HG03135 (cell line): ENCODE measurements around the gene EIPR1.

Experiments
- ATAC-seq: cut with Tn5 transposase; IDR thresholded peaks from one replicate; pipeline ENCODE4 v1.9.1; 2021; ENCODE audit warnings: mild to moderate bottlenecking, moderate library complexity; ENCODE audit not compliant: unreplicated experiment

EIPR1 gene

DNA sequence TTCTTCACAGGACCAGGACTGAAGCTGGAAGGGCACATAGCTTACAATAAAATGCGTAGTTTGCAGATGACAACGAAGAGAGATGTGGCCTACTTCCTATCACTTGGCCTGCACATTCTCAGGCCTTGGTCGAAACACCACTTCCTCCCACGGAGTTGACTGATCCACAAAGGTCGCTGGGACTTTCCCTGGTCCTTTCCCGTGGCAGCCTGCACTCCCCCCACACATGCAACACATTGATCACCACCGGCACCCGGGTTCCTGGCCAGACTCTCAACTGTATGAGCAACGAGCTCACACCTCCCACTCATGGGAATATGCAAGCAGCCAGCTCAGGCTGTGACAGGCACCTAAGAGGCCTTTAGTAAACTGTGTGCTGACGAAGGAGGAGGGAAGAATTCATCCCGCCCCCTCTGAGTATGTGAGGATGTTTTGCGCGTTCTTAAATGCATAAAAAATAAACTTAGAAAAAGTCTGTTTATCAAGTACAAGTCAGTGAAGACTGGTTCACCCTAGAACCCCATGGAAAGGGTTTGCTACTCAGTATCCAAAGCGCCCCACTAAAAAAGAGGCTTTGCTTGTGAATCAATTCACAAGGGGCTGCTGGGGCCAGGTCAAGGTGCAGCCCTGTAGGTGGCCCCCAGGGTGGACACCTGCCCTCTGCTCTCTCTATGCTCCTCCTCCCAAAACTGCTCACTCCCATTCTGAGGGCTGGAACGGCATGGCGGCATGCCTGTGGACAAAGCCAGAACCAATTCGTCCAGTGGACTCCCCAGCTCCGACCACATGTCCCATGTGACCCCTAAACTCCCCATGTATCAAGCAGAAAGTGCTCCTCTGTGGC, 154.3 kb downstream of the EIPR1 start:
- ATAC-seq, result peak; percentile 73

DNA sequence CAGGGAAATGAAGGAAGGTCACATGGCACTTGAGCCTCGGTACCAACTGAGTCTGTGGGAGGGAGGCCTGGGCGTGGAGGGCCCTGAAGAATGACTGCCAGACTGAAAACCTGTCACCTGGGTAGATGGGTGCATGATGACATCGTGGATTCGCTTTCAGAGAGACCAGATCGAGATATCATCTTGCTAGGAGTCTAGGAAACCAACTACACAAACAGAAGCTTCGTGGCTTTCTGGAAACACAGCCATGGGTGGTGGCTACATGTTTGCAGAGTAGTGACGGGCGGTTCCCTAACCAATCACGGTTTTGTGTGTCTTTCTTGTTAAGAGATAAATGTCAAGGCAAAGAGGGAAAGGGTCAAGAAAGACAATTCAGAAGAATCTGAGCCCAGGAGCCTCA, 155.0 kb downstream of the EIPR1 start:
- ATAC-seq, result peak; percentile 63

DNA sequence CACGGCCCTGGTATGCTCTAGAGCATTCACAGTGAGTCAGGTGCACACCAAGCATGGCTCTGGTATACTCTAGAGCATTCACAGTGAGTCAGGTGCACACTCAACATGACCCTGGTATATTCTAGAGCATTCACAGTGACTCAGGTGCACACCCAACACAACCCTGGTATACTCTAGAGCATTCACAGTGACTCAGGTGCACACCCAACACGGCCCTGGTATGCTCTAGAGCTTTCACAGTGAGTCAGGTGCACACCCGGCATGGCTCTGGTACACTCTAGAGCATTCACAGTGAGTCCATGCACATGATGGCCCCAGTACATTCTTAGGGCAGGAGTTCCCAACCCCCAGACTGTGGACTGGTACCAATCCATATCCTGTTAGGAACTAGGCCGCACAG, 158.1 kb downstream of the EIPR1 start:
- ATAC-seq, result no peak

DNA sequence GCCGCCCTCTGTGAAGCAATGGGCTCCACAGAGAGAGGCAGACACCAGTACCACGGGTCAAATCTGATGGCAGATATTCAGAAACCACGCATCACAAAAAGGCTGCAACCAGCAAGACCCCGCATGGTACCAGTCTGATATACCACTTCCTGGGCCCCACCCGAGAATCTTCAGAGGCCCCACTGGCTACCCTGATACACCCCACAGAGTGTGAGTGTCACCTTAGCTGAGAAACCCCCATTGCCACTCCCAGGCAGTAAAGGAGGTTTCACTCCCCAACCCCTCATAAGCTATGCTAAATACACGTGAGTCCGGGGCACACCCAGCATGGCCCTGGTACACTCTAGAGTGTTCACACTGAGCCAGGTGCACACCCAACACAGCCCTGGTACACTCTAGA, 160.0 kb downstream of the EIPR1 start:
- ATAC-seq, result no peak

DNA sequence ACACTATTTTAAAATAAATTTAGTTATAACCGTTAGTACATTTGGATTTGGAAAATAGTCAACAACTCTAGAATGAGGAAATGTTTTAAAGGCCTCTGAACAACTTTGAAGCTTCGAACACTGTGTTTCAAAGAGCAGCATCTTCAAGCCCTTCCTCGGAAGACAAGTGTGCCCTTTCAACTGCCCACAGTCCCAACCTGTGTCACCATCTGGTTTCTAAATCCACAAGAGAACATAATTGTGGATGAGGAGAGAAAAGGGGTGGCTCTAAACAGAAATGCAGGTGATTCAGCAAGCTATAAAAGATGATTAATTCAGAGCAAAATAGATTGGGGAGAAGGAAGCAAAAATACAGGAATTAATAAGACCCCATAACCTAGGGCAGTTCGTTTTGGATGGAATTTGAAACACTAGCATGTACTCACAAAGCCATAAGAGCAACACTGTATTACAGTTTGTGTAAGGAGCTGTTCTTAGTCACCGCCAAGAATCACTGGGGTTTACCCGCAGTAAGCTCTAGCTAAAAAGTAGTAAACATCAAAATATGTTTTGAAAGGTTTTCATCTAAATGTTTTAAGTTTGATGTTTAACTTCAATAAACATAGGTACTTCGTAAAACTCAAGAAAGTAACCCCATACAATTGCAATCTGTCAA, 160.7 kb downstream of the EIPR1 start:
- ATAC-seq, result no peak

DNA sequence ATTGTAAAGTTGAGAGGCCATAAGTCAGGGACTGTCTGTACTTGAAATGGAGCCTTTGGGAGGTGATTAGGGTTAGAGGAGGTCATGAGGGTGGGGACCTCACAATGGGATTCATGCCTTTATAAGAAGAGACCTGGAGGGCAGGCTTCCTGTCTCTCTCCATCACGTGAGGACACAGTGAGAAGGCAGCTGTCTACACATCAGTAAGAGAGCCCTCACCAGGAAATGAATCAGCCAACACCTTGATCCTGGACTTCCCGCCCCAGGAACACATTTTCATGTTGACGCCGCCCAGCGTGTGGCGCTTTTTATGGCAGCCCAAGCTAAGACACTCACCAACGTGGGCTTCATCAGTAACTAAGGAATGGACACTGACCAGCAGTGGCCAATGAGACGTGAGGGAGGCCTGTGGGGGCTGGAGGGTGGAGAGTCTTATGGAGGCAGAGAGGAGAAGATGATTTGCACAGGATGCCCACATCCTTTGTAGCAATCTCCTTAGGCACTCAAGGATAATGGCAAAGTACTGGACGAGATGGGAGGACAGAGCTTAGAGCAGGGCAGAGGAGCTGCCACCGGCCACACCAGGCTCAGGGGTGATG, 162.7 kb downstream of the EIPR1 start:
- ATAC-seq, result no peak

DNA sequence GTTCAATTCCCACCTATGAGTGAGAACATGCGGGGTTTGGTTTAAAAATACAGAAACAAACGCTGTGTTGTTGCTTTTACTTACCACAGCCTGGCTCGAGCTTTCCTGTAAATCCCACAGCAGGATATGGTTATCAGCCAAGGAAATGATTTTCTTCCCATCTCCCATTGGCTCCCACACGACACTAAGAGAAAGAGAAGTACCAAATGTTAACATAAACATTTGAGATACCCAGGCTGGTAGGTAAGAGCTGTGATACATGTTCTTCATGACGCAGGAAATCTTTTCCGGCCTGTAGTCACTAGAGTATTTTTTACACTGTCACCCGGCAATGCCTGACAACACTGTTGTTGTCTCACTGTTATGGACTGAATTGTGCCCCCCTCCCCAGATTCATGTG, 163.6 kb downstream of the EIPR1 start:
- ATAC-seq, result no peak

DNA sequence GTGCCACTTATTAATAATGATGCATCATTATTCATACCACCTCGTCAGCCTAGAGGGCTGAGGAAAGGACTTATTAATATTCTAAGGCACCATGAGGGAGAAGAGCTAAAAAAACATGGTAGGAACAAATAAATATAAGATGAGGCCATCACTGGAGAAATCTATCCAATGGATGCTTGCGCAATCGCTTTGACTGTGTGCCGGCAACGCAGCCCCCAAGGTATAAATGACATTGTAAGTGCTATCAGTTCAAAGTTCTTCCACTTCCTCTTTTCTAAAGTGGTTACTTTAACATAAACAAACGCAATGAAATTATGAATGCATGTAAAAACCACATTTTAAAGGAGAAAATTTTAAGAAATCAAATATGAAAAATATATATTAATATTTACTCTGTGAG, 164.6 kb downstream of the EIPR1 start:
- ATAC-seq, result no peak

DNA sequence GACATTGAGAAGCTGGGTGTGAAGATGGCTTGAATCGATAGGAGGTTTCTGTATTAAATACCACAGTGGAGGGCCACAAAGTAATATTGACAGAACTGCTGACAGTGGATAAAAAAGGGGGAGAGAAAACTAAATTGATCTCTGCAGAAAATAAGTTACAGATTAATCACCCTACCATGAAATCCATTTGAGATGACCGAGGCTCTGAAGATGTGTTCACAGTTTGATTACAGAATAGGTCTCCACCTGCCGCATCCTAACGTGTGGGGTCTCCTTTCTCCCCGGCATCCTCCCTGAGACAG, 165.6 kb downstream of the EIPR1 start:
- no peak for ATAC-seq

DNA sequence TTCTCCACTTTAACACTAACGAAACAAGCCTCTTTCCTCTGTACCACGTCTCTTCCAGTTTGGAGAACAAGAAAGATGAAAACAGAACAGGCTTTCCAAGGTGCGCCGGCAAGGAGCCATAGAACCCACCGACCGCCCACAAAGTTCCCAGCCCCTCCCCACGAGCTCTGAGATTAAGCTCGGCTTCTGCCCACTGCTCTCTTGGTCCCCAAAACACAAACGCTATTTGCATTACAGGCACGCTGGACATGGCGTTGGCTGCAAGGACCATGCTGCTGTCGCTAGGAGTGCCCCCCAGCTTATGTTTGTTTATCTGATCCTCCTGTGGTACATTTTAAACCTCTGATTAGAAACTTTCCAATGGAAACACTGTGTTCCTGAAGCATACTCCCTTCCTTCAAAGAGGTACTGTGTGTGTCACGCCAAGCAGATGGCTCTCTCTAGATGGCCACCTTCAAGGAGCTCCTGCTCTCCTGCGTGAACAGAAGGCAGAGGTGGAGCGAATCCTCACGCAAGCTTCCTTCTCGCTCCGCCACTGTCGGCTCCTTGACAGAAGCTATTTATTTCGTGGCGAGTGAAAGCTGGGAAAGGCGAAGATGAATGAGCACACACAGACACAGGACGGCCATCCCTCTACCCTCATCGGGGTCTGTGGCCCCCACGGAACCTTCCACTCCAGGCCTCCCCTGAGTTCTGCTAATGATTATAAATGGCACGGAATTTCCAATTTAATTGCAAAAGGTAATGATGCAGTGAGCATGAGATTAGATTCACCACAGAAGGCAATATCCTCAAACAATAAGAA, 166.2 kb downstream of the EIPR1 start:
- no peak for ATAC-seq

DNA sequence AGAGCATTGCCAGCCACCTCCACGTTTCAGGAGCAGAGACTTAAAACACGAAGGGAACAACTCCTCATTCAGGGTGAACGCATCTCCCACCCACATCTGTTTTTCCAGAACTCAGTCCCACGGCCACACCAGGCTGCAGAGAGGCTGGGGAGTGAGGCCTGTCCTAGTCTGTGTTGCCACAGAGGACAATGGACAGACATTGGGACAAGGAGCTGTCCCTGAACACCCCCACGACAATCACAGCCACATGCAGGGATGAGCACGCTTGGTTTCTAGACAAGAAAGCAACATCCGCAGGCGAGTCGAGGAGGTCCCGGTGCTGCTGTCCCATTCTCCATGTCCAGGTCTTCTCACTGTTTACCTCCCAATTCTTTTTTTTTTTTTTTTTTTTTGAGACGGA, 167.4 kb downstream of the EIPR1 start:
- ATAC-seq, result no peak

DNA sequence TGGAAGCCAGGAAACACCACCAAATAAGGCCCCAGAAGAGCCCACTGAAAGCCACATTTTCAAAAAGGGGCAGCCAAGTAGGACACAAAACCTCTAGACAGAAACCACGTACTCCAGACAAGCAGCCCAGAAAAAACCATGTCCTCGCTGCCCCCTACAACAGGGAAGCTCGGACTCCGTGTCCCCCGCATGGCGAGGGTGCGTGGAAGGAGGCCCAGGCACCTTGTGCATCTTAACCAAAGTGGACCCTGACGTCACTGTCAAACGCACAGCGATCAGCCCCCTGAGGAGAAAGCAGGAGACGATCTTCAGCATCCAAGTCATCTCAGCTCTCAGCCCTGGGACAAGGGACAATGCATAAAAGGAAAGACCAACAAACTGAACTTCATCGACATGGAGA, 168.4 kb downstream of the EIPR1 start:
- no peak for ATAC-seq

DNA sequence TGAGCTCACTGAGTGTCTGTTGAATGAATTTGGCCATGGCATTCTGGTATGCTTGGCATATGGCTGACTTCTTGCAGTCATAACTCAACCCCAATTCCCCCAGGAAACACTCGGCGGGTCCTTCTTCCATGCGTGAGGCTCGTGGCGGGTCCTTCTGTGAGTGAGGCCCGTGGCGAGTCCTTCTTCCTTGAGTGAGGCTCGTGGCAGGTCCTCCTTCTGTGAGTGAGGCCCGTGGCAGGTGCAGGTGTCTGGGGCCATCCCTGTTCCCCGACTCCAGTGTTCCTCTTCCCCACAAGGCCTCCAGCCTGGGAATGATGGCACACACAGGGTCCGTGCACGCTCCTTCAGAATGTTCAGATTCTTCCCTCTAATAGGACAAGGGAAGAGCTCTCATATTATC, 169.0 kb downstream of the EIPR1 start:
- ATAC-seq, result no peak

DNA sequence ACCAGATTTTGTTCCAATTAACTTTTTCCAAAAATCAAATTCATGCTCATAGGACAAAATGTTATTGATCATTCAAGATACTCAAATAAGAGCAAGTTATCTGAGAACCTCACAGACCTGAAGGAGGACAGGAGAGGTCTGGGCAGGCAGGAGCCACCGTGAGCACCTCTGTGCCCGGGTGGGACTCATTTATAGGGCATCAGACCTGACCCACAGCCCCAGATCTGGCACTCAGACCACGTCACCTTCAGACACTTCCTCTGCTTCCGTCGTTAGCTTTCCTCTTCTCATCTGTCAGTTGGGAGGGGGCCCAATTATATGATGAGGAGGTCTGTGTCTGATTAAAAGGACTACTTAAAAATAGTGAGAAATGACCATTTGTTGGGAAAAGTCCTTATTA, 169.4 kb downstream of the EIPR1 start:
- no peak for ATAC-seq

DNA sequence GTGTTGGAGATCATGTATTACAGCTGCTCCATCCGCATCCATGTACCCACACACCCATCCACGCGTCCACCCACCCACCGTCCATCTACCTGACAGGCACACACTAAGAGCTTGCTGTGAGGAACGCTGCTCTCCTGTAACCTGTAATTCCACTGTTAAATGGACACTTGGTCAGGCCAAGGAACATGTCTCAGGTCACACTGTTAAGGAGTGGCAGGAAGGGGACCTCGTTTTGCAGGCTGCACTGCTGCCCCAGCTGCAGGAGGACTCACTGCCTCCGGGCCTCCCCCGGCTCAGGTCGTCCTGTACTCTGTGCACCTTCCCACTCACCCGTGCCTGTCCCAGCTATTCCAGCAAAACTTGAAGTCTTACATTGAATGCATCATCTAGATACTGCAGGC, 170.5 kb downstream of the EIPR1 start:
- no peak for ATAC-seq

DNA sequence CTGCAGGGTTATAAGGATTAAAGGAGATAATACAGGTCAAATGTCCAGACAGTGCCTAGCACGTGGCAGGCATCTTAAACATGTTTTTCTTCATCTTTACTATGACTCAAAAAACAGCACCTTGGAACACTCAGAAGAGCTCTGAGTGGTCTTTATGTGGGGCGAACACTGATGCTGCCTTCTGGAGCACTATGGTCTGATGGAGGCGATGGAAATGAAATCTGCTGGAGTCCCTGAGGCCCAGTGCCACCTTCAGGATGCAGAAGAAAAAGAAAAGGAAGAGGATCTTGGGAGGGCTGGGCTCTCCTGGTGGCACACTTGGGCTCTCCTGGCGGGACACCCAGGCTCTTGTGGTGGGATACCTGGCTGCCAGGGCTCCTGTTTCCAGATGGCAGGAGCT, 171.8 kb downstream of the EIPR1 start:
- ATAC-seq, result no peak

DNA sequence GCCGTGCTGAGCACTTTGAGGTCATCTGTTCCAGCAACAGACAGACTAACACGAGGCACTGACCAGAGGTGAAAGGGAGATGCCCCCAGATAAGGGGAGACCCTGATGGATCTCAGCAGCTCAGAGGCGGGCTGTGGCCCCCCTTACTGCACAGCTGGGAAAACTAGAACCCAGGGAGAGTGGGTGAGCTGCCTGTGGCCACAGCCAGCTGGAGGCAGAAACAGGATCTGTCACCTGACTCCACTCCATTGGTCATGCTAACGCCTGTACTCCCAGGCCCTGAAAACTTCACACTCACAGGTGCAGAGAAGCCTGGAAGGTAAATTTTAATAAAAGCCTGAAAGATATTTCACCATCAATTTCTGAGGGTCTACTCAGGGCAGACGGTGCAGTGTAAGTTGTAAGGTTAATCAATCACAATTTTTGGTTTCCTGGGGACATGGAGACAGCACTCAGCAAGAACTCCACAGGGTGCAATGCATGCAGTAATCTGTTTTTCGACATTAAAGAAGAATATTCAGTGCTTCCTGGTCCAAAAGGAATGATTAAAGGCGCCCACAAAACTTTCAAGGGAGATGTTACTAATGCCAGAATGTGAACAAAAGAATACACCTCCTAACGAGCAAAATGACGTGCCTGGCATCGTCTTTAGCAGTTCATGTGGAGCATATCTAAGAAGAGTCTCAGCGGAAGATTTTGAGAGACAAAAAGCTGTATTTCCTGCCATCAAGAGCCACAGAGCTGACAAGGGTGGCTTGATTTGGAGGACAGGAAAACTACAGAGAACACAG, 173.4 kb downstream of the EIPR1 start:
- ATAC-seq, result no peak

DNA sequence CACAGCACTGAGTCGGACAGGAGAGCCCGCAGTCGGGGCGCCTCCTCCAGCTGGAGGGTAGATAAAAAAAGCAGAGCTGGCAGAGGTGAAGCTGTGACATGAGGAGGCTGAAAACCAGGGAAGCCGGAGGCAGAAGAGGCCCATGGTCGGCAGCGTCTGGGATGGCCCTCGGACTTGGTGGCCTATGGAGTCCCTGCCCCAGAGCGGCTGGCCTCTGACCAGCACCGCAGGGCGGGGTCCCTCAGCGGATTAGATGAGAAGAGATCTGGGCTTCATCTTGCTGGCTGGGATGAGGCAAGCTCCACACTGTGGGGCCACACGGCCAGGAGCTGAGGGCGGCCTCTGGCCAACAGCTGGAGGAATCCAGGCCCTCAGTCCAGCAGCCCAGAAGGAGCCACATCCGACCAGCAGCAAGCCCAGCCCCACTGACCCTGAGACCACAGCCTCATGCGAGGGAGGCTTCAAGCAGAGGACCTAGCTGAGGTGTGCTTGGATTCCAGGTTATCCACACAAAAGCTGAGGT, 174.1 kb downstream of the EIPR1 start:
- ATAC-seq, result no peak

DNA sequence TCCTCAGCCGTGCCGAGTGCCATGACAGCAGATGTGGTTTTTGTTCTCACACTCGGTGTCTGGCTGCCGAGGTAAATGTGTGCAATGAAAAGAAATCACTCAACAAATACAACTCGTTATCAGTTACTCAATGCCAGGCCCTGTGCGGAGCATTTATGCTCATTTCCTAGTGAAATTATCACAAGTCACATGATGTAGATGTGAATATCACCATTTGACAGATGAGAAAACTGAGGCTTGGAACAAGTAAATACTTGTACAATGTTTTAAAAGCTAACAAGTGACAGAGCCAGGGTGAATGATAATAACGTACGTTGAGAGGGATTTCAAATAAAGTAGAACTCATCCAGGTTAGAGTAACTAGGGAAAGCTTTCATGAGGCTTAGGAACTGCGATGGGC, 174.7 kb downstream of the EIPR1 start:
- no peak for ATAC-seq

DNA sequence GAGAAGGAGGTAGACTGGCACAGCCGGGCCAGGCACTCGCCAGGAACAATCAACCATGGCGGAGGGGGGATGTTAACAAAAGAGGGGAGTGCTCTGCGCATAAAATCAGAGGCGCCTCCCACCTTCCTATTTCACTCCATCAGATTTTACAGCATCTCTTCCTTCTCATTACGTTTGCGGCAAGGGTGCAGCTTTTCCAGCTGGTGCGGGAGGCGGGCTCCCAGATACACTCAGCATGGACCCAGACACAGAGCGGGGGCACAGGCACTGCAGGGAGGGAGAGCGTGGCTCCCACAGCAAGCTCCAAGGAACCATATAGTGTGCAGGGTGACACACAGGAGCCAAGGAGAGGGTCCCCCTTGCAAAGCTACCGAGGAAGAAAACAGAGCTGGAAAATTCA, 176.3 kb downstream of the EIPR1 start:
- no peak for ATAC-seq
